Stimulated activated CD8-positive, alpha-beta memory T cell treated with anti-CD3 and anti-CD28 coated beads, Interleukin-15, amount 100 ng/mL, for 1 hour (primary cell): ENCODE measurements around the gene PPIP5K1.
"Not testable (repeated sequence)": the region's sequence is repeated elsewhere in the genome, so short reads cannot be mapped to it uniquely, and the experiment has no call there.

Source experiments
- DNase-seq: peaks from one replicate; pipeline ENCODE4 v3.0.0-alpha.2; 2020; ENCODE audit warnings: low read depth

PPIP5K1 gene

DNA sequence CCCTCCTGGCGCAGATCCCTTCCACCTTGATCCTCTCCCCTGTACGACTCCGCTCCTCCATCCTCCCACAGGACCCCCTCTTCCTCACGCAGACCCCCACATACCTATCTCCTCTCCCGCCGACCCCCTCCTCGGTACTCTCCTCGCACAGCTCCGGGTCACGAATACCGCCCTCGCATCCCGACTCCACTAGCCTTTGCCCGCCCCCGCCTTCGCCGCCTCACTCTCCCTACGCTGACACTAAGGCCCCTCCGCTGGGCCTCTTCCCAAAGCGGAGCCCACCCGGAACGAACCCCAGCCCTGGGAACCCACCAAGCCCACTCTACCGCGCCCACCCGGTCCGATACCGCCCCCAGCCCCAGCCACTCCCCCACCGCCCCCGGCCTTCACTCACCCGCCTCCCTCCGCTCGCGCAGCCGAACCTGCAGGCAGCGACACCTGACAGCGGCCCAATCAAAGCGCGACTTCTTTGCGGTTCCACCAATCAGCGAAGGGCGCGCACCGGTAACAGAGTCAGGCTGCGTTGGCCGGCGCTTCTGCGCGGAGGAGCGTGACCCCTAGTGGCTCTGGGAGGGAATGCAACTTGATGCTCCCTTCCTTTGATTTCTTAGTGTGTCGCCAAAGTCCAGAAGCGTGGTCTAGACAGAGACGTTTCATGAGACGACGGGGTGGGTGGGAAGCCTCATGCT, at the start of gene PPIP5K1:
TSS of gene PPIP5K1 (minus strand) at position 431 of the 689 bp plus-strand sequence. CDS start 5,704 bp downstream, outside the sequence.
- not testable (repeated sequence) for DNase-seq

GRCh38 chr15:43638464-43639204, 48.6 kb upstream of the PPIP5K1 start:
- DNase-seq = not testable (repeated sequence)

DNA sequence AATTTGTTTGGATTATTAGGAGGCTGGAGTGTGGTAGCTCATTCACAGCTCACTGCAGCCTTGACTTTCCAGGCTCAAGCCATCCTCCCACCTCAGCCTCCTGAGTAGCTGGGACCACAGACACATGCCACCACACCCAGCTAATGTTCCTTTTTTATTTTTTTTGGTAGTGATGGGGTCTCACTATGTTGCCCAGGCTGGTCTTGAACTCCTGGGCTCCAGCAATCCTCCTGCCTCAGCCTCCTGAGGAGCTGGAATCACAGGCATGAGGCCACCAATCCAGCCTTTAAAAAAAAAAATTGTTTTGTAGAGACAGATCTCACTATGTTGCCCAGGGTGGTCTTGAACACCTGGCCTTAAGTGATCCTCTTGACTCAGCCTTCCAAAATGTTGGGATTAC, 36.9 kb upstream of the PPIP5K1 start:
- DNase-seq = not testable (repeated sequence)

GRCh38 chr15:43625106-43625505, 35.1 kb upstream of the PPIP5K1 start:
- no peak for DNase-seq

GRCh38 chr15:43622068-43622799, 32.2 kb upstream of the PPIP5K1 start:
- DNase-seq = not testable (repeated sequence)

GRCh38 chr15:43618700-43619099, 28.7 kb upstream of the PPIP5K1 start, which contains the start of gene STRC:
STRC (minus strand) TSS chr15:43618800; CDS start chr15:43618722, 78 bp downstream.
- not testable (repeated sequence) for DNase-seq

DNA sequence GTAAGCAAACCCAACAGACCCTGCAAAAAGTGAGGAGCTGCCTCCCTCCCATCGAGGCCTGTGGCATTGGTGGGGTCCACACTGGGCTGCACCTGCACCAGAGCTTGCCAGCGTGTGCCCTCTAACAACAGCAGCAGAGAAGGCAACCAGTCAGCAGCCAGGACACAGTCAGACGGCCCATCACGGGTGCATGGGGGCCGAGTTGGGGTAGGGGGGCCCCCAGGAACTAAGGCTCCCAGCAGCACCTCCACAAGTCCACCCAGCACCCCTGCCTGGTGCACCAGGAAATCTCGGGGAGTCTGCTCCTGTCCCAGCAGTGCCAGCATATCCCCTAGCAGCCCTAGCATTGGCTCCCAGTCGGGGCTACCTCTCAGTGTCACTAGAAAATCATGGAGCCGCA, 27.7 kb upstream of the PPIP5K1 start:
- DNase-seq = not testable (repeated sequence)

DNA sequence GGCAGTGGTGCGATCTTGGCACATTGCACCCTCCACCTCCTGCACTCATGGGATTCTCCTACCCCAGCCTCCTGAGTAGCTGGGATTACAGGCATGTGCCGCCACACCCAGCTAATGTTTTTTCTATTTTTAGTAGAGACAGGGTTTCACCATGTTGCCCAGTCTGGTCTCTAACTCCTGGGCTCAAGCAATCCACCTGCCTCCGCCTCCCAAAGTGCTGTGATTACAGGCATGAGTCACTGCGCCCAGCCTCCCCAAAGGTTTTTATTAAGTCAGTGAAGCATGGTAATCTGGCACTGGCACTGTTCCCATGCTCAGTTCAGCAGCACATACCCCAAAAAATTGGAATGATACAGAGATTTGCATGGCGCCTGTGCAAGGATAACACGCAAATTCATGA, 12.2 kb upstream of the PPIP5K1 start:
- not testable (repeated sequence) for DNase-seq

DNA sequence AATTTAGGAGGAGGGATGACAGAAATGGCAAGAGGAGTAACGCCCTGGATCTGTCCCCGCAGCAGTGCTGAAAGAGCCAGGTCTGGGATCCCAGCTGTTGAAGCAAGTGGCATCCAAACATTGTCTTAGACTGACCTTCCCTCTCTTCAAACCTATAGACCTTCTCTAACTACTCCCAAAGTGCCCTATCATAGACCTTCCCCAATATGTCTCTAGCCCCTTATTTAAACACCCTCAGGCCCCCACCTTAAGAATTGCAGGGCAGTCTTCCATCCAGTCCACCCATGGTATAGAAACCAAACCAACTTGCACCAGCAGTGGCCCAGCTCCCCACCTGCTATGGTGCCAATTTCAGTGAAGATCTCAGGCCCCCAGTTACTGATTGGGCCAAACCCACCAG, 10.2 kb upstream of the PPIP5K1 start:
- not testable (repeated sequence) for DNase-seq

- DNase-seq = not testable (repeated sequence)
Measured at GRCh38 chr15:43599131-43599530, 9.1 kb upstream of the PPIP5K1 start.

DNA sequence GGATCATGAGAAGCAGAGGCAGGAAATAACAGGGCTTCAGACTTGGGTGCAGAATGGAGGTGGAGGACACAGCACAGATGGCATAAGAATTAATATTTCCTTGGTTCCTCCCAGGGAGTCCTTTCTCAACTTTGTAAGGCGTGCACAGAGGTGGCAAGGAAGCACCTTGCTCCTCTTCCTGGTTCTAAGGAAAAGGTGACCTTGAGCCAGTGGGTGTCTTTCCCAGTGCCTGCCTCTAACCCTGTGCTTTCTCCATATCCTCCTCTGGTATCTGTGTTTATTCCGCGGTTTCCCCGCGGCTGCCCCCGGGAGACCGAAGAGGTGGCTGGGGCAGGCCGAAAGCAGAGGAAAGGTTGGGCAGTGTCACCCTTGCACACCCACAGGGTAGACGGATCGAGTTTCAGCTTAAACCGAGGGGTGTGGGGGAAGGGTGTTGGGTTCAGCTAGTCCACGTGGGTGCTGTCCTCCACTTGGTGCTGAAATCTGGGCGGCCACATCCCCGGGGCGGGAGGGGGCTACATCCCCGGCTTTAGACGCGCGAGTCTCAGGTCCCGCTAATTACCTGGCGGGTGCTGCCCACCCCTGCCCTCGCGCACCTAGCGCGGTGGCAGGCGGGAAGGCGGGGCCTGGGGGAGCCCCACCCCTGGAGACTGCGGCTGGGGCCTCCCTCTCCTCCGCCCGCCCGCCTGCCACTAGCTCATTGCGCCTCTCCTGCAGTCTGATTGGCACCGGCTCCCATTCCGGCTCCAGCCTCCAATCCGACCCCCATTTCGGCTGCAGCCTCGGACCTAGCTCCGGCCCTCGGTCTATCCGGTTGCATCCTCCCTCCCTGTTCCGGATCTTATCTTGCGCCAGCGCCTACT, 3.6 kb upstream of the PPIP5K1 start, which contains the start of gene CKMT1B:
TSS of gene CKMT1B (plus strand) at position 700 of the 863 bp plus-strand sequence. CDS start 192 bp downstream, outside the sequence.
- not testable (repeated sequence) for DNase-seq

- DNase-seq = not testable (repeated sequence)
Measured at GRCh38 chr15:43592841-43593240, 2.8 kb upstream of the PPIP5K1 start.

GRCh38 chr15:43574607-43575006, 15.4 kb downstream of the PPIP5K1 start:
- not testable (repeated sequence) for DNase-seq

GRCh38 chr15:43566615-43567014, 23.4 kb downstream of the PPIP5K1 start:
- DNase-seq = not testable (repeated sequence)

GRCh38 chr15:43563793-43564192, 26.2 kb downstream of the PPIP5K1 start:
- DNase-seq = not testable (repeated sequence)

- DNase-seq = not testable (repeated sequence)
Measured at GRCh38 chr15:43562753-43563152, 27.3 kb downstream of the PPIP5K1 start.

- no peak for DNase-seq
Measured at GRCh38 chr15:43552986-43553385, 37.0 kb downstream of the PPIP5K1 start.

DNA sequence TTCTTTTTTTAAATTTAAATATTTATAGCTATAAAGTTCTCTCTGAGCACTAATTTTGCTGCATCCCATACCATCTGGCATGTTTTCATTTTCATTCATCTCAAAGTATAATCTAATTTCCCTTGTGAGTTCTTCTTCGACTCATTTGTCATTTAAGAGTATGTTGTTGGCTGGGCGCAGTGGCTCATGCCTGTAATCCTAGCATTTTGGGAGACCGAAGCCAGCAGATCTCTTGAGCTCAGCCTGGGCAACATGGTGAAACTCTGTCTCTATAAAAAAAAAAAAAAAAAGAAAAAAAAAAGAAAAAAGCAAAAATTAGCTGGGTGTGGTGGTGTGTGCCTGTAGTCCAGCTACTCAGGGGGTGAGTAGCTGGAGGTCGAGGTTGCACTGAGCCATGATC, 37.8 kb downstream of the PPIP5K1 start:
- DNase-seq = no peak

- no peak for DNase-seq
Measured at GRCh38 chr15:43550527-43551363, 39.3 kb downstream of the PPIP5K1 start.

GRCh38 chr15:43547539-43547938, 42.5 kb downstream of the PPIP5K1 start:
- DNase-seq = no peak
